Spleen (tissue), 7 donors: ENCODE results near the gene ATP10A.

Experiments
- CTCF ChIP-seq, 11 experiments: fragments of 200-600 bp in 7 of 11; fragments of 450-650 bp in 4 of 11; sonication (generic) in 4 of 11; IDR thresholded peaks in 8 of 11; conservative IDR thresholded peaks in 3 of 11; 1 replicate in 7 of 11; 2 replicates in 4 of 11; pipeline versions ENCODE4 v1.4.0 to v1.8.0; 2016 to 2021; ENCODE audit warnings: antibody characterized with exemption in 11 of 11, inconsistent platforms in 4 of 11, mild to moderate bottlenecking in 1 of 11
- POLR2AphosphoS5 ChIP-seq, 3 donors: sonication (generic); formaldehyde crosslinking; IDR thresholded peaks; one replicate each; pipeline ENCODE4 v1.5.1; 2017; ENCODE audit warnings: antibody characterized with exemption in 3 of 3
- donor health status: DM: no; HTN: no; CAD: no; lungs with moderate emphysema.
- donor health status: DM: no; HTN: no; CAD: no.
- donor health status: DM: no; HTN: no; CAD: no.

GRCh38 chr15:25789616-25789999 is 73.5 kb downstream of the ATP10A start:
- no peak for TF ChIP-seq CTCF (IDR thresholded peaks at IDR 0.05 in 8 of 11, conservative IDR thresholded peaks at IDR 0.05 in 3 of 11)
- TF ChIP-seq POLR2AphosphoS5 (IDR thresholded peaks at IDR 0.05): no peak
